Transverse colon (tissue), 4 donors: ENCODE data around the gene IYD. TPM values are rescaled to one million over a fixed set of nuclear protein-coding genes. Genes with fewer than 3 reads are reported as not detected.
"Not testable (repeated sequence)": the region's sequence is repeated elsewhere in the genome, so short reads cannot be mapped to it uniquely, and the experiment has no call there.

ENCODE experiments used
- DNase-seq: peaks from one replicate; pipeline ENCODE4 v3.0.0-alpha.2; 2019
- H3K27ac ChIP-seq, 4 donors: fragments of 200-600 bp; sonication (generic); 2 replicates each; pipeline ENCODE4 v1.5.1; 2016 to 2018; ENCODE audit warnings: inconsistent platforms in 4 of 4
- H3K27me3 ChIP-seq: fragments of 200-600 bp; sonication (generic); 2 replicates; pipeline ENCODE4 v1.5.1; 2017; ENCODE audit warnings: inconsistent platforms
- H3K36me3 ChIP-seq, 4 donors: fragments of 200-600 bp; sonication (generic); 2 replicates each; pipeline ENCODE4 v1.5.1; 2017 to 2019; ENCODE audit warnings: inconsistent platforms in 4 of 4
- H3K4me1 ChIP-seq, 4 donors: fragments of 200-600 bp; sonication (generic); 2 replicates each; pipeline ENCODE4 v1.5.1; 2017 to 2020; ENCODE audit warnings: inconsistent platforms in 4 of 4
- H3K4me3 ChIP-seq, 4 donors: fragments of 200-600 bp; sonication (generic); 1 replicate in 1 of 4; 2 replicates in 3 of 4; pipeline versions ENCODE4 v1.5.1 to v1.6.1; 2017 to 2019; ENCODE audit warnings: inconsistent platforms in 4 of 4
- H3K9me3 ChIP-seq, 2 donors: fragments of 200-600 bp; sonication (generic); 2 replicates each; pipeline ENCODE4 v1.5.1; 2017 to 2019; ENCODE audit warnings: inconsistent platforms in 2 of 2
- EP300 ChIP-seq: sonication (generic); formaldehyde crosslinking; IDR thresholded peaks from one replicate; pipeline ENCODE4 v1.6.1; 2017; ENCODE audit warnings: antibody characterized with exemption, low read depth
- POLR2A ChIP-seq: fragments of 450-650 bp; IDR thresholded peaks from one replicate; pipeline ENCODE4 v1.6.1; 2016; ENCODE audit warnings: antibody characterized with exemption, mild to moderate bottlenecking, moderate library complexity
- POLR2AphosphoS5 ChIP-seq, 3 donors: sonication (generic); formaldehyde crosslinking; IDR thresholded peaks; one replicate each; pipeline ENCODE4 v1.6.1; 2016; ENCODE audit warnings: antibody characterized with exemption in 3 of 3
- WGBS, 2 donors: methylation state at CpG; one replicate each; pipeline ENCODE4 v1.1.5; 2018; ENCODE audit warnings: low coverage in 1 of 2; 5-methylcytosine and 5-hydroxymethylcytosine counted together
- in situ Hi-C, 4 donors: fragments of 200-750 bp; cut with MboI; loops; one replicate each; pipeline versions ENCODE4 v1.15.0 to v1.15.1; 2017; ENCODE audit warnings: low sequenced_read_pairs in 3 of 4, low pct_ligation_motif_present in 1 of 4, low pct_unique_long_range_greater_than_20kb in 1 of 4
- intact Hi-C: fragments of 100-400 bp; cut with DNase I; formaldehyde crosslinking; loops from one replicate; pipeline ENCODE4 v1.15.1; 2023; ENCODE audit warnings: low total_unique reads
- total RNA-seq, 4 donors: library from RNA; depleted of rRNA; stranded (reverse); fragments of >200 nt; gene quantifications; one replicate each; pipeline ENCODE4 v1.1.0, GENCODE V29; 2016
- TF ChIP-seq, protein P1 (sequence below), 5 experiments: fragments of 200-600 bp in 3 of 5; fragments of 450-650 bp in 2 of 5; sonication (generic) in 3 of 5; IDR thresholded peaks; 1 replicate in 2 of 5; 2 replicates in 3 of 5; pipeline ENCODE4 v1.5.1; 2016 to 2017; ENCODE audit warnings: antibody characterized with exemption in 5 of 5, inconsistent platforms in 3 of 5, mild to moderate bottlenecking in 2 of 5, moderate library complexity in 1 of 5

IYD gene
- total RNA-seq, 4 donors from 2014 or later: 8.4 to 16.7 (median 12.3) TPM

DNA sequence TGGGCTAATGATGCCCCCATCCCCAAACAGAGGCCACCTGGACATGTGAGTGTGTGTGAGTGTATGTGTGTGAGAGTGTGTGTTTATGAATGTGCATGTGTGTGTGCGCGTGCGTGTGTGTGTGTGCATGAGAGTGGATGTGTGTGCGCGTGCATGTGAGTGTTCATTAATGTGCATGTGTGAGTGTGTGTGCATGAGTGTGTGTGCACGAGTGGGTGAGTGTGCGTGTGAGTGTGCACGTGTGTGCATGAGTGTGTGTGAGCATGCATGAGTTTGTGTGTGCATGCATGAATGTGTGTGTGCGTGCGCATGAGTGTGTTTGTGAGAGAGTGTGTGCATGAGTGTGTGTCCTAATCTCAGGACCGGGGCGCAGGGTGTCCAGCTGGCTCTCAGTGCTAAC lies 1.3 kb downstream of the IYD start:
- Histone ChIP-seq H3K27ac (no peak overlapping the region), H3K9me3 (no peaks in the 10 kb centered on the region), H3K27me3 (no peaks in the 10 kb centered on the region), H3K4me3 (no peak overlapping the region), H3K36me3 (no peaks in the 10 kb centered on the region), H3K4me1 (peaks cover 0 to 10% (median 3%) of the 10 kb centered on the region in 4 donors)
- in situ Hi-C loops: no loop called here
- intact Hi-C loops: no loop called here
- TF ChIP-seq EP300: no peak
- TF ChIP-seq POLR2A: no peak
- TF ChIP-seq POLR2AphosphoS5 (IDR thresholded peaks at IDR 0.05): no peak
- TF ChIP-seq, protein P1, sequence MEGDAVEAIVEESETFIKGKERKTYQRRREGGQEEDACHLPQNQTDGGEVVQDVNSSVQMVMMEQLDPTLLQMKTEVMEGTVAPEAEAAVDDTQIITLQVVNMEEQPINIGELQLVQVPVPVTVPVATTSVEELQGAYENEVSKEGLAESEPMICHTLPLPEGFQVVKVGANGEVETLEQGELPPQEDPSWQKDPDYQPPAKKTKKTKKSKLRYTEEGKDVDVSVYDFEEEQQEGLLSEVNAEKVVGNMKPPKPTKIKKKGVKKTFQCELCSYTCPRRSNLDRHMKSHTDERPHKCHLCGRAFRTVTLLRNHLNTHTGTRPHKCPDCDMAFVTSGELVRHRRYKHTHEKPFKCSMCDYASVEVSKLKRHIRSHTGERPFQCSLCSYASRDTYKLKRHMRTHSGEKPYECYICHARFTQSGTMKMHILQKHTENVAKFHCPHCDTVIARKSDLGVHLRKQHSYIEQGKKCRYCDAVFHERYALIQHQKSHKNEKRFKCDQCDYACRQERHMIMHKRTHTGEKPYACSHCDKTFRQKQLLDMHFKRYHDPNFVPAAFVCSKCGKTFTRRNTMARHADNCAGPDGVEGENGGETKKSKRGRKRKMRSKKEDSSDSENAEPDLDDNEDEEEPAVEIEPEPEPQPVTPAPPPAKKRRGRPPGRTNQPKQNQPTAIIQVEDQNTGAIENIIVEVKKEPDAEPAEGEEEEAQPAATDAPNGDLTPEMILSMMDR (IDR thresholded peaks at IDR 0.05): no peak
- DNase-seq: no peak
- WGBS, 2 donors: 70 to 71% methylated on average over 5 to 12 of the region's 12 CpGs

DNA sequence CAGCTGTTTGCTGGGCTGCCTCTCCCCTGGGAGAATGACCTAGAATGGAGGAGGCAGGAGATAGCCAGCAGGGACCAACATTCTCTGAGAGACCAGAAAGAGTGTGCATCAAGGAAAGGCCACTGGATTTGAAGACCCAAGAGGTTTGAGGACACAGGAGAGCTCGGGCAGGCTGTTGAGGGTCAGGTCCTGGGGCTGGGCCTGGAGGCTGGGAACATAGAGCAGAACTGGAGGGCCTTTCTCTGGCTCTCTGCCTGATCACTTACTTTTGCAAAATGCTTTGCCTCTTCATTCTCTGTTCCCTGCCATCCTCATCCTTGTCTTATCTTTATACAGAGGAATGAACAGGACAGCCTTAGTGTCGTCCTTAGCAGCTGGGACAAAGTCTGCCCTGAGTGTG lies 2.5 kb downstream of the IYD start:
- WGBS, 2 donors: 85% methylated on average over 2 of the region's 2 CpGs; no CpG with 5 or more reads in 1 of the 2 donors
- no peaks in the 10 kb centered on the region for H3K27me3 ChIP-seq
- no peaks in the 10 kb centered on the region for H3K9me3 ChIP-seq
- TF ChIP-seq POLR2AphosphoS5 (IDR thresholded peaks at IDR 0.05): no peak
- no peak for TF ChIP-seq POLR2A
- TF ChIP-seq, protein P1 (IDR thresholded peaks at IDR 0.05): no peak
- TF ChIP-seq EP300: no peak
- H3K4me1 ChIP-seq: peaks cover 0 to 10% (median 3%) of the 10 kb centered on the region in 4 donors
- H3K36me3 ChIP-seq: no peaks in the 10 kb centered on the region
- no peak overlapping the region for H3K27ac ChIP-seq
- no peak overlapping the region for H3K4me3 ChIP-seq
- intact Hi-C loops: no loop called here
- DNase-seq: no peak
- in situ Hi-C loops: no loop called here

DNA sequence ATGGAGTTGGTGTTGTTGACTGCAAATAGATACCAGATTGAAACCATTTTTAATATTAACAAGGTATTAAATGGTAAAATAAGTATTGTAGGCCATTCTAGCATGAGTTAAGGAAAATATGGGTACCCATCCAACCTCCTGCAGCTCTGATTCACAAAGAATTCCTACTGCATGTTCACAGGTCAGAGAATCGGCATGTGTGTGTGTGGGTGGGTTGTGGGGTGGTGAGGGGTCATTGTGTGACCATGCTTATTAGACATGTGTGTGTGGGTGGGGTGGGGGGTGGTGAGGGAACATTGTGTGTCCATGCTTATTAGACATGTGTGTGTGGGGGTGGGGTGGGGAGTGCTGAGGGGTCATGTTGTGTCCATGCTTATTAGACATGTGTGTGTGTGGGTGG lies 3.2 kb downstream of the IYD start:
- 90% methylated on average over 1 of the region's 1 CpG; no CpG with 5 or more reads in 1 of the 2 donors for WGBS, 2 donors
- no peak overlapping the region for H3K4me3 ChIP-seq
- H3K27me3 ChIP-seq: no peaks in the 10 kb centered on the region
- no peak for TF ChIP-seq POLR2A
- in situ Hi-C loops: no loop called here
- no peak overlapping the region for H3K27ac ChIP-seq
- peaks cover 0 to 10% (median 3%) of the 10 kb centered on the region in 4 donors for H3K4me1 ChIP-seq
- DNase-seq: no peak
- H3K36me3 ChIP-seq: no peaks in the 10 kb centered on the region
- no peaks in the 10 kb centered on the region for H3K9me3 ChIP-seq
- intact Hi-C loops: no loop called here

DNA sequence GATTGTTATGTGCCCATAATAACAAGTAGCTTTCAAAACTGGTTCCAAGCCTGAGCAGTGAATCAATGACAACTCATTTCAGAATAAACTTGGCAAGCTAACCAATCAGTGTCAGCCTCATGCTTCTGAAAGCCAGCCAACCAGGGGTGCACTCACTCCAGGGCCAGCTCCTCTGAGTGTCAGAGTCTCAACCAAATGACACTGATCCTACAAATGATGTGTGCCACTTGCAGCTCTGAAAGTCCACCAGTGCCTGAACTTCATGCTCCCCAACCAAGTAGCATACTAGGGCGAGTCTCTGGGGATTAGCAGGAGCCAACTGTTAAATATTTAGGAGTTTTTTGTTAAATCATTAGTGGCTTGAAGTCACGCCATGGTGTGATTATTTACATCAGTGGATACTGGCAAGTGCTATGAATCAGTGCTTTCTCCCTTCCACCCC lies 4.5 kb downstream of the IYD start:
- H3K4me3 ChIP-seq: no peak overlapping the region
- DNase-seq: no peak
- H3K27me3 ChIP-seq: no peaks in the 10 kb centered on the region
- TF ChIP-seq EP300: no peak
- TF ChIP-seq POLR2A: no peak
- TF ChIP-seq POLR2AphosphoS5 (IDR thresholded peaks at IDR 0.05): no peak
- TF ChIP-seq, protein P1 (IDR thresholded peaks at IDR 0.05): no peak
- in situ Hi-C loops: no loop called here
- peaks cover 0 to 6% (median 3%) of the 10 kb centered on the region in 4 donors for H3K4me1 ChIP-seq
- intact Hi-C loops: no loop called here
- H3K36me3 ChIP-seq: no peaks in the 10 kb centered on the region
- no peak overlapping the region for H3K27ac ChIP-seq
- H3K9me3 ChIP-seq: no peaks in the 10 kb centered on the region
- 38 to 60% methylated on average over 1 of the region's 2 CpGs for WGBS, 2 donors

DNA sequence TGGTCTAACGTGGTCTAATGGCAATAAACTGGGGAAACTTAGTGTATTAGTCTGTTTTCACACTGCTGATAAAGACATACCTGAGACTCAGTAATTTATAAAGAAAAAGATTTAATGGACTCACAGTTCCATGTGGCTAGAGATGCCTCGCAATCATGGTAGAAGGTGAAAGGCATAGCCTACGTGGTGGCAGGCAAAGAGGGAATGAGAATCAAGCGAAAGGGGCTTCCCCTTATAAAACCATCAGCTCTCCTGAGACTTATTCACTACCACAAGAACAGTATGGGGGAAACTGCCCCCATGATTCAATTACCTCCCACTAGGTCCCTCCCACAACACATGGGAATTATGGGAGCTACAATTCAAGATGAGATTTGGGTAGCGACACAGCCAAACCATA lies 5.5 kb downstream of the IYD start:
- H3K4me3 ChIP-seq, H3K27me3 ChIP-seq, H3K27ac ChIP-seq, DNase-seq, H3K4me1 ChIP-seq, H3K36me3 ChIP-seq, H3K9me3 ChIP-seq, intact Hi-C loops, in situ Hi-C loops: not testable (repeated sequence)
- 49 to 60% methylated on average over 5 of the region's 5 CpGs for WGBS, 2 donors
